ENCODE data around the gene OSBP2.

OSBP2 gene

GRCh38 chr22:30884211-30885000 is 189.7 kb downstream of the OSBP2 start:
- DNase-seq, result no peak

GRCh38 chr22:30885001-30885366 is 190.3 kb downstream of the OSBP2 start:
- DNase-seq, result no peak

- no peak for DNase-seq
Measured at GRCh38 chr22:30885591-30885990, 190.9 kb downstream of the OSBP2 start.

GRCh38 chr22:30887453-30887852 is 192.8 kb downstream of the OSBP2 start:
- no peak for DNase-seq

GRCh38 chr22:30887861-30888260 is 193.2 kb downstream of the OSBP2 start:
- no peak for DNase-seq

GRCh38 chr22:30889268-30889995 is 194.8 kb downstream of the OSBP2 start:
- DNase-seq, result no peak

GRCh38 chr22:30889996-30890480 is 195.4 kb downstream of the OSBP2 start:
- no peak for DNase-seq

- DNase-seq, result no peak
Measured at GRCh38 chr22:30890686-30891442, 196.2 kb downstream of the OSBP2 start.

- DNase-seq, result no peak
Measured at GRCh38 chr22:30891443-30891755, 196.7 kb downstream of the OSBP2 start.

GRCh38 chr22:30891781-30892180 is 197.1 kb downstream of the OSBP2 start:
- no peak for DNase-seq

GRCh38 chr22:30892286-30892685 is 197.6 kb downstream of the OSBP2 start:
- DNase-seq, result no peak

- no peak for DNase-seq
Measured at GRCh38 chr22:30892731-30893221, 198.1 kb downstream of the OSBP2 start.

GRCh38 chr22:30893434-30894370 is 199.0 kb downstream of the OSBP2 start:
- no peak for DNase-seq

- DNase-seq, result no peak
Measured at GRCh38 chr22:30894371-30894740, 199.7 kb downstream of the OSBP2 start.

GRCh38 chr22:30902496-30903357 is 208.1 kb downstream of the OSBP2 start:
- DNase-seq, result no peak

- DNase-seq, result no peak
Measured at GRCh38 chr22:30903876-30904460, 209.3 kb downstream of the OSBP2 start.

GRCh38 chr22:30905696-30906341 is 211.1 kb downstream of the OSBP2 start:
- no peak for DNase-seq

GRCh38 chr22:30906411-30906810 is 211.7 kb downstream of the OSBP2 start:
- no peak for DNase-seq

- DNase-seq, result no peak
Measured at GRCh38 chr22:30906946-30907345, 212.3 kb downstream of the OSBP2 start.

GRCh38 chr22:30908051-30908461 is 213.4 kb downstream of the OSBP2 start:
- DNase-seq, result no peak
